GM18867 (cell line): ENCODE results near the gene BAIAP2.
"Not testable (repeated sequence)": the region's sequence is repeated elsewhere in the genome, so short reads cannot be mapped to it uniquely, and the experiment has no call there.

ENCODE experiments used
- ATAC-seq: cut with Tn5 transposase; IDR thresholded peaks from one replicate; pipeline ENCODE4 v1.9.1; 2021; ENCODE audit warnings: mild to moderate bottlenecking, moderate library complexity; ENCODE audit not compliant: unreplicated experiment

Gene BAIAP2

DNA sequence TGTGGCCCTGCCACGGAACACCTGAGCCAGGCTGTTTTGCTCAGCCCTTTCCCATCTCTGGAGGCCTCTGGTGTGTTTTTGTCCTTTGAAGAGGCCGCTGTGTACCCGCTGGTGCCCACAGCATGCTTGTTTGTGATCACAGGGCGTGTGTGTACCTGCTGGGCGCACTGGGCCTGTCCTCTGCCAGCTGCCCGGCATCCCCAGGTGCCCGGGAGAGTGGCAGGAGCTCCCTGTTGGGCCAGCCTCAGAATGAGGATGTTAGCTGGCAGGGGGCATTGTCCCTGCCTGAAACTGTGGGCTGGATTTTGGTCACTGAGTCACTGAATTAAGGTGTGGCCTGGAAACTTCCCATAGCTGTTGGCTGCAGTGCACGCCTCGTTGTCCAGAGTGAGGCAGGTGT is 31.1 kb downstream of the BAIAP2 start:
- ATAC-seq, result no peak

DNA sequence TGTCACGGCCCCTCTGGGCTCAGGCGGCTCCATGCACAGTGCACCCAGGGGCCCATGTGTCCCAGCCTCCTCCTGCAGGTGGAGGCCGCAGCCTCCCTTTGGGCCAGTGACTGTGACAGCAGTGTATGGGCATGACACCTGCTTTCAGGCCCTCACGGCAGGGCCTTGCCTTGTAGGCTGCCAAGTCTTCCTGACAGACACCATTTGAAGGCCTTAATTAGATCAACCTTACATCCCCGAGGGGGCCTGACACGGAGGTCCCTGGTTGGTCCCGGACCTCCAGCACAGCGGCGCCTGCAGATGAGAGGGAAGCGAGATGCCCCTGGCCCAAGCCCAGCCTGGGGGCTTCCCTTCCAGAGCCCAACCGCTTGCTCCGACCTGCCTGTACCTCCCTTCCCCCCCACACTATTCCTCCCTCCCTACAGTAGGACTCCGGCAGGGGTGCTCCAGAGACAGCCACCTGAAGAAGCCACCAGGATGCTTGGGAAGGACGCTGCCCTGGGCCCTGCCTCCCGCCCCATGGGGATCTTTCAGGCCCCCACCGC is 31.9 kb downstream of the BAIAP2 start:
- ATAC-seq, result no peak

DNA sequence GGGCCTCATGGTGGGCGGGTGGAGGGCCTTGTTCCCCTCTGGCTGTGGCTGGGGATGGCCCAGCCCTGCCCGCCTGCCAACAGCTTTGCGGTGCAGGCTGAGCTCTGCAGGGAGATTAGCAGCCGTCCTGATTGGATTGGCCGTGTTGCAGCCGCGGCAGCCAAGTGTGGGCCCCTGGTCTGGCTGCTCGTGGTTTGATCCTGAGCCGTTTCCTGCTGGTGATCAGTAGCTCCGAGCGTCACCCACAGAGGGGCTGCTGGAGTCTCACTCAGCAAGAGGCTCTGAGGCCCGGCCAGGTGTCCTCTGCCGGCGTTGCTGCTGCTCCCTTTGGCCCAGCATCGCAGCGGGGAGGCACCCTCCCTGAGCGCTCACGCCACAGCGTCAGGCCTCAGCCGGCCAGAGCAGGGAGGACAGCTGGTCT is 32.5 kb downstream of the BAIAP2 start:
- no peak for ATAC-seq

DNA sequence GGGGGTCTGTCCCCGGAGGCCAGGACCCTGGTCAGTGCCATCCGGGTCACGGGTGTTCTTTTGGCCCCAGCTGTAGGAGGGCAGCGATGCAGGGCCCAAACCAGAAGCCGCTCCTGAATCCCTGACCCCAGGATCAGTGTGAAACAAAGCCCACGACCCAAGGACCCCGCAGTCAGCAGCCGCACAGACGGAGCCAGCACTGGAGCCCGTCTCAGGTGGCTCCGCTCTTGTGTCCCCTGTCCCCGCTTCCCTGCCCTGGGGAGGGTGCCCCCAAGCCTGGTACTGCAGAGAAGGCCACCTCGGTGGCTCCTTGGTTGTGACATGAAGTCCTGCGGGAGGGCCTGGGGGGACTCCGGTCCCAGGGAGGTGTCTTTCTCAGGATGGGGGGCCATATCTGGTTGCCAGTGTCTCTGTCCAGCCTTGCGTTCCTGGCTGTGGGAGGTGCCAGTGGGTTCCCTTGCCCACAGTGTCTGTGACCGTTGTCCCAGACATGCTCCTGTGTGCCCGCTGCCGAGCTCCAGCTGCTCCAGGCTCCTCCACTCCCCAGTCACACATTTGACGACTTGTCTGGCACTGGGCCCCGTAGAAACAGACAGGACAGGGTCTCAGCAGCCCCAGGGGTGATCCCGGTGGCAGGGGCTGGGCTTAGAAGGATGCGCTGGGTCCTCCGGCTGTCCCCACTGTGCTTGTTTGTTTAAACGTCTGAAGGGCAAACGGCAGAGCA is 33.6 kb downstream of the BAIAP2 start:
- no peak for ATAC-seq

DNA sequence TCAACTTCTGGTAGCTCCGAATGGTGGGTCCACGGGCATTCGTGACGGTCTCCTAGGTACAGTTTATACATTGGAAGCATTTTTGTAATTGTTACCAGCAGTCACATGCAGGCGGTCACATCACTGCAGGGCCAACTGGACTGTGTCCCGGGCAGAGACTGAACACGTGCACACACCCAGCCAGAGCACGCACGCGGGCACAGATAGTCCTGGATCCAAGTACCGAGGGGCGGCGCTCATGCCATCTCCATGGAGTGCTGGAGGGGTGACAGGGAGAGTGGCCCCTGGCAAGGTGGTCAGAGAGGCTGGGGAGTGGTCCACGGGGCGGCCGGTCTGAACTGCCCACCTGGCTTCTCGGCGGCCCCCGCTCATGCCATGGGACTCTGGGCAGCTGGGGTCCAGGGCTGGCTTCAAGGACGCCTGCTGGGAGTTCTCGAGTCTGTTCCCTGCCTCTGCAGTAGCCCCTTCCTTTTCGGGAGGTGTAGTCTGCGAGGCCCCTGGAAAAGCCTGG is 34.2 kb downstream of the BAIAP2 start:
- no peak for ATAC-seq

DNA sequence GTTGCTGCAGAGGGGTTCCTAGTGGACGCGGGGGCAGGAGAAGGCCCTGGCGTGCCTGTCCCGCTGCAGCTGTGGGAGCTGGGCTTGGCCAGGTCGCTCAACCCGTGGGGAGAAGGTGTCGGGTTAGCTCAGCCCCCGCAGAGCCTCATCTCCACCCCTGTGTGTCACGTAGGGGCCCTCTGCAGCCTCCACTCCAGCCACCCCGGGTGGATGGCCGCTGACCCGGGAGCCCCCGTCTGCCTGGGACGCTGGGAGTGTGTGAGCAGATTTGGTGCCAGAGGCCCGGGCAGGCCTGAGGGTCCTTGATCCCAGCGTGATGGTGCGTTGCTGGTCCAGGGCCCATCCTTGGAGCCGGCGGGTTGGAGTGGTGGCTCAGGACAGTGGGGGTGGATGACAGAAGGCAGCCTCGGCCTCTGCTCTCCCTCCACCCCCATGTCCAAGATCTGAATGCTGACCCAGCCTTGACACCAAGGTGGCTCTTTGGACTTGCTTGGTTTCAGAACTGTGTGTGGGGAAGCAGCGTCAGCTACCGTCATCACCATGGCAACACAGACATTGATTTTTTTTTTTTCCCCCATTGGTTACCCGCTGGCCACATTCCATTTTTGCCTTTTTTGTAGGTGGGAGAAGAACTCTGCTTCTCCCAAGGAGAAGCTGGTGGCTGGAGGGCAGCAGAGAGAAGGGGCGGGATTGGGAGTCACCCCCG is 35.7 kb downstream of the BAIAP2 start:
- ATAC-seq, result no peak

DNA sequence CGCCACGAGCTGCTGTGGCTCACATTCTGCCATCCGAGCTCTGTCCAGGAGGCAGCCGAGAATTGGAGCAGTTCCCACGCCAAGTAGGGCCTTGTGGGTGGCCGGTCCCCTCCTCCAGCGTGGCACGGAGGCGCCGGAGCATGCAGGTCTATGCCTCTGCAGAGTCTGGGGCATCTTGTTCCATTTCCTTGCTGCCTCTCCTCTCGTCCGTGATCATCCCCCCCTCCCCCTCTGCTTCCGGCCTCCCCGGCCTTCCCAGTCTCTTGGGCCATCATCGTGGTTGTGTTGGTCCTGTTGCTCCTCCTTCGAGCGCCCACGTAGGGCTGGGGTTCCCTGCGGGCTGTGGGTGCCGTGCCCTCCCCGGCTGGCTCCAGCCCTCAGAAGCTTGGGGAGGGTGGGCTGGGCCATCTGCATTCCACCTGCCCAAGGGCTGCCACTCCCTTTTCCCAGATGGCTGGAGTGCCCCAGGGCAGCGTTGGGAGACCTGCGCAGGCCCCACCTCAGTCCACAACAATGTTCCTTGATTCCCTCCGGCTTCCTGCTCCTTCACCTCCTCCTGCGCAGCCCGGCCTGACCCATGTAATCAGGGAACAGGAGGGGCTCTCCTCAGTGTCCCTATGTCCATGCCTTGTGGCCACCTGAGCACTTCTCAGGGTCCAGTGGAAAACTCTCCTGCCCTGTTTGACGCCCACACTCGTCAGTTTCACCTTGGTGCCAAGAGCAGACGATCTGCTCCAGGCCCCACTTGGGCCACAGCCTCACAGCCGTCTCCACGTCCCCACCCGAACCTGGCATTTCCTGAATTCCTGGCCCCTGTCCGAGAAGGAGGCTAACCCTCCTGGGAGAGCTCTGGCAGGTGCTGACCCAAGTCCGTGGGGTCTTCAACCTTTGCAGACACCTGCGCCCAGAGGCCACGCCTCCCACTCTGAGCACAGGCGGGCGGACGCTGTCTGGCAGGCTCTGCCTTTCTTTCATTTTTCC is 37.1 kb downstream of the BAIAP2 start:
- ATAC-seq, result no peak

DNA sequence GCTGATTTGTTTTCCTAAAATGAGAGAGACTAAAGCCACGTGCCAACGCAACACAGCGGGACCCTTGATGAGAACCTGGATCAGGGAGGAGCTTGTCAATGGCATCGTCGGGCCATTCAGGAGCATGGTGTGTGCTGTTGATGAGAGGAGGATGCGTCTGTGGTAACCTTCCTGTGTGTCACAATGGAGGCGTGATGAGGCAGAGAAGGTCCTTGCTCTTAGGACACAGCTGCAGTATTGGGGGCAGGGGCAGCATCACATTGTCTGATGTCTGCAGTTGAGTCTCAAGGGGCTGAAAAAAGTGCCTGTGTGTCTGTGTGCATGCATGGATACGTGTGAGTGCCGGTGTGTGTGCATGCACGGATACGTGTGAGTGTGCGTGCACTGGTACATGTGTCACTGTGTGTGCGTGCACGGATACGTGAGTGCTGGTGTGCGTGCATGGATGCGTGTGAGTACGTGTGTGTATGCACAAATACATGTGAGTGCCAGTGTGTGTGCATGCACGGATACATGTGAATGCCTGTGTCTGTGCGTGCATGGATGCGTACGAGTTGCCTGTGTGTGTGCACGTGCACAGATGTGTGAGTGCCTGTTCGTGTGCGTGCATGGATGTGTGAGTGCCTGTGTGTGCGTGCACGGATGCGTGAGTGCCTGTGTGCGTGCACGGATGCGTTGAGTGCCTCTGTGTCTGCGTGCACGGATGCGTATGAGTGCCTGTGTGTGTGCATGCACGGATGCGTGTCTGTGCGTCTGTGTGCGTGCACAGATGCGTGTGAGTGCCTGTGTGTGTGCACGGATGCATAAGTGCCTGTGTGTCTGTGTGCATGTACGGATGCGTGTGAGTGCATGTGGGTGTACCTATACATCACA is 39.3 kb downstream of the BAIAP2 start:
- no peak for ATAC-seq

DNA sequence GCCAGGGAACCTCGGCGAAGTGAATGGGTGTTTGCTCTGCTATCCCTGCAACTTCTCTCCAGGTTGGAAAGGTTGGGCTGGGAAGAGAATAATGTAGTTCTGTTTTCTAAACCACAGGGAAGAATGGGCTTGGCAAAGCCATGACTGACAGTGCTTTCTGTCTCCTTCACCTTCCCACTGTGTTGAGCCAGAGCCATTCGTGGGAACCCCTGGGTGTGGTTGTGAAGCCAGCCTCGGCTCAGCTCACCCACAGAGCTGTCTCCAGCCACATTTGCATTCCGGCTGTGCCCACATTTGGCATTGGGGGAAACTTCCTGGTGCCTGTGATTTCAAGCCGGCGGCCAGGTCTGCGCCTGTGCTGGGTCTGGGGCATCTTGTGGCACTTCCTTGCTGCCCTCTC is 39.9 kb downstream of the BAIAP2 start:
- no peak for ATAC-seq

DNA sequence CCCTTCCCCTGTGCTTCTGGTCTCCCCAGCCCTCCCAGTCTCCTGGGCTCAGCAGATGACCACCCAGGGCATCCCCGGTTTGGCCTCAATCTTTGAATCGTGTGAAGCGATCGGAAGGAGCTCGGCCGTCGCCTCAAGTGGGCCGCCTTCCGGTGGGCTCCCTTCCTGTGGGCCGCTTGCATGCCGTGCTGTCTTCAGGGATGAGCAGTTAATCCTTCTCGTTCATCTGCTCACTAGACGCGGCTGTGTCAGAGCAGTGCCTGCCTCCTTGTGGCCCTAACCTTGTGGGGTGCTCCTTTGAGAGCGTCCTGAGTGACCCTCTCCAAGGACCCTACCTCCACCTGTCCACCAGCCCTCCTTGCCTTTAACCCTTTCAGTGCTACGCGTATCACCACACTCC is 40.4 kb downstream of the BAIAP2 start:
- ATAC-seq, result no peak

DNA sequence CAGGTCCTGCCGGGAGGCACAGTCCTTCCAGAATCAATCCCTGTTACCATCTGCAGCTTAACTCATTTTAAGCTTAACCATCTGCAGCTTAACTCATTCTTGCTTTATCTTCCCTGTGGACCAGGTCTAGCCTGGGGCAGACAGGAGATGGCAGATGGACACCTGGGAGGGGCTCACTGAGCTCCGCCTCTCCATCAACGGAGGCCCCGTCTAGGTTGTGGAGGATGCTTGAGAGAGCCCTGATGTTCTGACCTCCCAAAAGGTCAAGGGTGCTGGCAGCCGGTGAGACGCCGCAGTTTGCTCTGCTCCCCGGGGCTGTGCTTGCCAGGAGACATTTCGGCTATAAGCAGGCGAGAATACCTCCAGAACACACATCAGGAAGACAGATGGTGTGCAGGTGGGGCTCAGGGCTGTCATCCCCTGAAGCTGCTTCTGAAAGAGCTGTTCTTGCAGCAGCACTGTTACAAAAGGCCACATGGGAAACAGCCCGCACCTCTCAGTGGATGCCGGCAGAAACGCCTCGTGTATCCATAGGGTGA is 41.3 kb downstream of the BAIAP2 start:
- no peak for ATAC-seq

DNA sequence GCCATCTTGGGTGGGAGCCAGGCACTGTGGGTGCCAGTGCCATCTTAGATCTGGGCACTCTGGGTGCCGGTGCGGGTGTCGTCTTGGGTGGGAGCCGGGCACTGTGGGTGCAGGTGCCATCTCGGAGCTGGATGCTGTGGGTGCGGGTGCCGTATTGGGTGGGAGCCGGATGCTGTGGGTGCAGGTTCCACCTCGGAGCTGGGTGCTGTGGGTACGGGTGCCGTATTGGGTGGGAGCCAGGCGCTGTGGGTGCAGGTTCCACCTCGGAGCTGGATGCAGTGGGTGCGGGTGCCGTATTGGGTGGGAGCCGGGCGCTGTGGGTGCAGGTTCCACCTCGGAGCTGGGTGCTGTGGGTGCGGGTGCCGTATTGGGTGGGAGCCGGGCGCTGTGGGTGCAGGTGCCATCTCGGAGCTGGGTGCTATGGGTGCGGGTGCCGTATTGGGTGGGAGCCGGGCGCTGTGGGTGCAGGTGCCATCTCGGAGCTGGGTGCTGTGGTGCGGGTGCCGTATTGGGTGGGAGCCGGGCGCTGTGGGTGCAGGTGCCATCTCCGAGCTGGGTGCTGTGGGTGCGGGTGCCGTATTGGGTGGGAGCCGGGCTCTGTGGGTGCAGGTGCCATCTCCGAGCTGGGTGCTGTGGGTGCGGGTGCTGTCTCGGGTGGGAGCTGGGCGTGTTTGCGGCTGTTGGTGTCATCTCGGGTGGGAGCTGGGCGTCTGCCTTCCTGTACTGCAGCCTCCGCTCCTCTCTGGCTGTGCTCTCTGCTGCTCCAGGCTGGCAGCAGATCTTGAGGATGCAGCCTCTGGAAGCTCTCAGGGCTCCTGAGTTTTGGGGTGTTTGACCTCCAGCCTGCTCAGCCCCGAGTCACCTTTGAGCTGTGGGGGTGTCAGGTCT is 43.3 kb downstream of the BAIAP2 start:
- ATAC-seq, result not testable (repeated sequence)

DNA sequence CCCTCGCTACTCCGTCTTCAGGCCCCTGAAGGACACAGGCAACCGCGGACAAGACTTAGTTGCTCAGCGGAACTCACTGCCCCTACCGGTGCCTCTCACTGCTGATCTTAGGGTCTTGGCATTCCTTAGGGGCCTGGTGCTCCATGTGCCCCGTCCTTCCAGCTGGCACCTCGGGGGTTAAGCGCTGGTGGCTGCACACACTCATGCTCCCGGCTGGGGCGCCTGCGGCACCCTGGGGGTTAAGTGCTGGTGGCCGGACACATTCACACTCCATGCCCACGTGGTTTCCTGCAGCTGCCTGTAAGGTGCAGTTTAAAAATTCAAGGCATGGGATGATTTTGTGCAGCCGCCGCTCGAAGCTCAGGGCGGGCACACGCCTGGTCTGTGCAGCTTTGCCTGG is 45.1 kb downstream of the BAIAP2 start:
- ATAC-seq, result no peak

DNA sequence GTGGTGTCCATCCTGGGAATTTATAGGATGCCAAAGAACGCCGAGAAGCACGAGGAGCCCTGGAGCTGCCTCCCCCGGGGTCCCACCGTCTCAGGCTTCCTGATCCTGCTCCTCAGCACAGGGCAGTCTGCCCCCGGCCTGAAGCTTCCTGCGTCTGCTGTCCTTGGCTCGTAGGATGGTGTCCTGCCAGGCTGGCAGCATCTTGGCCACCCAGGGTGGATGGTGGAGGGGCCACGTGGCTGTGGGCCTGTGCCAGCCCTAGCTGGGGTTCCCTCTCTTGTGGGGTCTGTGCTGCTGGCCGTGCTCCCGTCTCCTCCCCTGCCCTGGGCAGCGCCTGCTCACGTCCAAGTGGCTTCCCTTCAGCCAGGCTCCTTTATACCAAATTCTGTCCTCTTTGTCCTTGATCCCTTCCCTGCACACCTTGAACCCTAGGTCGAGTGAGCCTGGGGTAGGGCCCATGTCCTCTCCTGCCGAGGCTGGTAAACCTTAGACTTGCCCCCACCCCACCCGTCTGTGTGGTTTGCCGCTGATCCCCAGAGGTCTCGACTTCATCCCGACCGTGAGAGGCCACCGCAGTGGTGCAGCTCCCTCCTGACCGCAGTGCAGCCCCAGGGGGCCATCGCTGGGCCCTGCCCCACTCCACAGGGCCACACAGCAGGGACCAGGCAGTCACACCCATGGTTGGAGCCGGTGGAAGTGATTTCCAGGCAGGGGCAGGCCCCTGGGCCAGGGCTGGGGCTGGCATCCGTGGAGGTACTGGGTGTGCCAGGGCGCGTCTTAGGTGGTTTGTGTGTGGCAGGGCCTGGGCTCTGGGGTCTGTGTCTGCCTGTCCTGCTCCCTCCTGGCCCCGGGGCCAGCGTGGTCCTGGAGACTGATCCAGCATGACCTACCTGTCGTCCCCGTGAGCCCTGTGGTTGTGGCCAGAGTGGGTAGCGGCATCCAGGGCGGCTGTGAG is 46.5 kb downstream of the BAIAP2 start:
- no peak for ATAC-seq

DNA sequence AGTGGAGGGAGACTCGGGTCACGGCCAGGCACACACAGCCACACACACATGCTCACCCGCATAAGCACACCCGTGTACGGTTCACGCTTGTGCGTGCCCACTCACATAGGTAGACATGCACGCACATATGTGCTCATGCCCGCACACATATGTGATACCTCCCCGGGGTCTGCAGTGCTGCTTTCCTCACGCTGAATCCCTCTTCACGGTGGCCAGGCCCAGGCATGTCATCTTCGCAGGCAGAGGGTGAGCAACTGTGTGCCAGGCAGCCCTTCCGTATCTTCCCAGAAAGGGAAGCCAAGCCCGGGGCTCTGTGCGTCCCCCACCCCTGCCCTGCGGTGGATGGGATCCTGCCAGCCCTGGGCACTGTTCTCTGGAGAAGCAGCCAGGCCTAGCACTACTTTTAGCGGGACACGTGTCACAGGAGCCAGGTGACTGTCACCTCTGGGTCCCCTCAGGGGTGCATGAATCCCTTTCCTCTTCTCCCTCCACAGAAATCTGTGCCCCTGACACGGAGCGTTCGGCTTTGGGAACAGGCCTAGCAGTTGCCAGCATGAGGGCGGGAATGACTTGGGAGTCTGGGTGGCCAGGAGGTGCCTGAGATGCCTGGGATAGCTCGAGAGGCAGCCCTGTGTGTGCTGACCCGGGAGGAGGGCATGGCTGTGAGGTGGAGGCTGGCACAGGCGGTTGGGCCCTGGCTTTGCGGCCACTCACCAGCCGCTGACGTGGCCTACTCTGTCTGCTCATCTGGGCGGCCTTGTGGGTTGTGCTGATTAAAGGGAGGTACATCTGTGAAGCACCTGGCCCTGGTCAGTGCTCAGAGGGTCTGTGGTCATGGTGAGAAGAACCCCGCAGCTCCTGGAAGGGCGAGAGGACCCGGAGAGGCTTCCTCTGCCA is 47.5 kb downstream of the BAIAP2 start:
- no peak for ATAC-seq

DNA sequence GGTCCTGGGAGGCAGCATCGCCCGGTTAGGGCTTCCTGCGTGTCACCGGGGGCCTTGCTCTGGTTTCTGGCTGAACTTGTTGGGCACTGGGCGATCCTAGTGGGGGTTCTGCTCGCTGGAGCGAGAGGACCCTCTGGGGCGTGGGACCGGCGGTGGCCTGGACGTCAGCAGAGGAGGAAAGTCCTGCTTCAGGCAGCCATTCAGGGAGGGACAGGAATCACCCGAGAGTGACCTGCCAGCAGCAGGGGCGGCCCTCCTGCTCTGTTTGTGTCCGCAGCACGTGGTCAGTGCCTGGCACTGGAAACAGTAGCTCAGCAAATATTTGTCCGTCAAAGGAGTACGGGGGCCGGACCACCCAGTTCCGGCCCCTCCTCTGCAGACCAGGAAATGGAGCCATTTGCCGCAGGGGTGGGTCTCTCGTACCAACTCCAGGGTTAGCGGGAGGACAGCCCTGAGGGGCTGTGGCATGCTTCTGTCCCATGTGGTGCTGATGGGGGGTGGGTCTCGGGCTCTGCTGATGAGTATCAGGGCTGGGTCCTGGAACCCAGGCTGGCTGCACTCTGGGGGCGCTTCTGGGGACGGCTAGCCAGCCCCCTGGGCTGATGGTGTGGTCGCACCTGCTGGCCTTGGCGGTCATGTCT is 48.3 kb downstream of the BAIAP2 start:
- ATAC-seq, result no peak
